Measurements from ENCODE around the gene SLC26A6. TPM values are rescaled to one million over a fixed set of nuclear protein-coding genes. Genes with fewer than 3 reads are reported as not detected.

Gene SLC26A6
- total and polyA plus RNA-seq, 10 of the 15 experiments (the other 5 are each of a cell fraction or from before 2014, with no cell fraction given) = 2.1 to 24.9 (median 13.3) TPM

- no peak for TF ChIP-seq ZBTB33 (IDR thresholded peaks at IDR 0.05)
- TF ChIP-seq NFXL1 (IDR thresholded peaks at IDR 0.05; ENCODE audit: borderline replicate concordance) = no peak
- no peak for TF ChIP-seq RUNX3 (IDR thresholded peaks at IDR 0.05; ENCODE audit: low read length)
- TF ChIP-seq CHD1 (IDR thresholded peaks at IDR 0.05; ENCODE audit: low read depth, low read length) = no peak
- no peak for TF ChIP-seq POLR2A (IDR thresholded peaks at IDR 0.05; ENCODE audit: low read depth, low read length)
- no peak for TF ChIP-seq ZNF274 (IDR thresholded peaks at IDR 0.05; ENCODE audit: insufficient read depth, insufficient read length)
- no peak for TF ChIP-seq KLF5 (IDR thresholded peaks at IDR 0.05; ENCODE audit: partially characterized antibody)
- TF ChIP-seq CBX5 (IDR thresholded peaks at IDR 0.05; ENCODE audit: low read depth) = no peak
Measured at GRCh38 chr3:48599077-48599501, 36.2 kb downstream of the SLC26A6 start (continued).

GRCh38 chr3:48598323-48599076 is 36.8 kb downstream of the SLC26A6 start:
- no peak overlapping the region for H3K27ac ChIP-seq (ENCODE audit: control insufficient read depth, insufficient read depth)
- H3K79me2 ChIP-seq (ENCODE audit: control insufficient read depth, insufficient read depth, low read length) = no peaks in the 10 kb centered on the region
- DNase-seq (ENCODE audit: low read depth, low spot score) = no peak
- RAD21 ChIA-PET (ENCODE audit: unreplicated experiment) = no interaction called here
- H3K9ac ChIP-seq (ENCODE audit: control insufficient read depth, insufficient read depth, low read length) = no peak overlapping the region
- no peak for FAIRE-seq
- H3K27me3 ChIP-seq (replicated peaks in 1 of 2; ENCODE audit: control insufficient read depth in 2 of 2, insufficient read depth in 2 of 2, low read length in 1 of 2) = peaks cover 0 to 9% of the 10 kb centered on the region in 2 experiments; a peak in 2 of 4 replicates
- no peaks in the 10 kb centered on the region for H3K9me3 ChIP-seq (replicated peaks; ENCODE audit: control insufficient read depth, insufficient read depth, low read length)
- no peak for ATAC-seq
- intact Hi-C loops (cut with micrococcal nuclease; ENCODE audit: unreplicated experiment) (no loop called here), in situ Hi-C loops (cut with MboI) (no loop called here)
- SMC1A ChIA-PET (ENCODE audit: uncharacterized antibody, unreplicated experiment) = no interaction called here
- no peaks in the 10 kb centered on the region for H4K20me1 ChIP-seq (ENCODE audit: control insufficient read depth, insufficient read depth)
- BruUV-seq (replicated peaks) = no TSS peak
- H3K4me2 ChIP-seq (ENCODE audit: control insufficient read depth, insufficient read depth) = no peak overlapping the region
- CTCF ChIA-PET = interaction anchor here (1.4 kb wide), 1 partner anchor 37 kb away, joined by 4 read pairs; no protein-coding TSS in a partner anchor
- POLR2A ChIA-PET = no interaction called here
- no peak for TF ChIP-seq JUND (IDR thresholded peaks at IDR 0.05; ENCODE audit: low read depth, low read length)
- no peak for TF ChIP-seq ZNF687 (IDR thresholded peaks at IDR 0.05)
- no peaks in the 10 kb centered on the region; the same call in 1 of the 2 replicates for H3K4me1 ChIP-seq (ENCODE audit: control insufficient read depth, insufficient read depth, low read length)
- WGBS (ENCODE audit: insufficient coverage, insufficient replicate concordance, low lambda C conversion rate, missing lambda C conversion rate) = 83% methylated on average over 5 of the region's 5 CpGs
- H3K36me3 ChIP-seq (ENCODE audit: control insufficient read depth in 2 of 2, insufficient read depth in 2 of 2, low read length in 1 of 2) = peaks cover 24 to 39% of the 10 kb centered on the region in 2 experiments
- no peak overlapping the region for H3K4me3 ChIP-seq
- no peak overlapping the region for H2AFZ ChIP-seq (ENCODE audit: control insufficient read depth, low read depth, low read length)
